Mucosa of gallbladder (tissue), 1 donor: ENCODE data around the gene SGPL1. TPM values are rescaled to one million over a fixed set of nuclear protein-coding genes. Genes with fewer than 3 reads are reported as not detected.

ENCODE experiments used
- DNase-seq: peaks from one replicate; pipeline ENCODE4 v3.0.0-alpha.2; 2020; ENCODE audit warnings: low spot score
- total RNA-seq: library from RNA; stranded (reverse); gene quantifications from one replicate; pipeline ENCODE4 v1.2.1, GENCODE V29; 2021
- donor health status: DM: no; HTN: no; CAD: no.

SGPL1 gene
- total RNA-seq, 1 donor from 2014 or later: 64.0 TPM

GRCh38 chr10:70921285-70921684 is 105.5 kb downstream of the SGPL1 start:
- no peak for DNase-seq

- no peak for DNase-seq
These were observed 107.9 kb downstream of the SGPL1 start for GRCh38 chr10:70923696-70924095.

- DNase-seq: peak; percentile 40
These were observed 109.9 kb downstream of the SGPL1 start for GRCh38 chr10:70925377-70926225.

- no peak for DNase-seq
These were observed 110.7 kb downstream of the SGPL1 start for GRCh38 chr10:70926226-70927000.

- DNase-seq: no peak
These were observed 111.6 kb downstream of the SGPL1 start for GRCh38 chr10:70927189-70927943.

GRCh38 chr10:70928140-70928539 is 112.4 kb downstream of the SGPL1 start:
- DNase-seq: no peak

GRCh38 chr10:70930263-70931000 is 114.7 kb downstream of the SGPL1 start:
- no peak for DNase-seq

Other genes with a start within 250 kb of the SGPL1 start
- gene PRF1, start 213.2 kb upstream of the SGPL1 start, total RNA-seq: 7.3 TPM
- gene ADAMTS14, start 143.4 kb upstream of the SGPL1 start, total RNA-seq: 4.3 TPM
- gene TBATA, start 30.6 kb upstream of the SGPL1 start, total RNA-seq: not detected
- gene PCBD1, start 72.6 kb downstream of the SGPL1 start, total RNA-seq: 142 TPM